A673 (cell line): ENCODE measurements around the gene NPRL2. TPM values are rescaled to one million over a fixed set of nuclear protein-coding genes. Genes with fewer than 3 reads are reported as not detected.
A peak's percentile ranks its signal among the peaks of the same experiment; 100 is the strongest.

ENCODE experiments used
- BruUV-seq: library from RNA; stranded (reverse); fragments of 400-500 nt; replicated peaks from 2 replicates; lab custom pipeline; 2021; lab: Mats Ljungman, UMichigan
- CTCF ChIA-PET: fragments of 300-600 bp; sonication (Branson Sonifier 250); formaldehyde crosslinking; loops from one replicate; lab custom pipeline; 2022; ENCODE audit warnings: antibody characterized with exemption; lab: Charles Lee
- POLR2A ChIA-PET: fragments of 300-600 bp; sonication (Branson Sonifier 250); formaldehyde crosslinking; loops from one replicate; lab custom pipeline; 2022; ENCODE audit warnings: antibody characterized with exemption; ENCODE audit not compliant: low non-redundant PET; lab: Charles Lee
- DNase-seq: peaks from one replicate; pipeline ENCODE4 v3.0.0-alpha.2; 2015; ENCODE audit warnings: low spot score
- H3K27ac ChIP-seq: fragments of 200-600 bp; sonication (generic); 2 replicates; pipeline ENCODE4 v1.5.1; 2016; ENCODE audit warnings: mixed run types, low read depth, mild to moderate bottlenecking, mixed read lengths, antibody characterized with exemption, low read length; ENCODE audit not compliant: poor library complexity, severe bottlenecking
- H3K27me3 ChIP-seq: fragments of 200-600 bp; sonication (generic); replicated peaks from 2 replicates; pipeline ENCODE4 v1.6.1; 2017; ENCODE audit warnings: mixed run types, low read depth, mild to moderate bottlenecking, mixed read lengths, antibody characterized with exemption, low read length; ENCODE audit not compliant: insufficient read depth, poor library complexity
- H3K36me3 ChIP-seq: fragments of 200-600 bp; sonication (generic); 2 replicates; pipeline ENCODE4 v1.6.1; 2016; ENCODE audit warnings: mixed run types, mild to moderate bottlenecking, mixed read lengths, antibody characterized with exemption, low read length; ENCODE audit not compliant: insufficient read depth, poor library complexity, severe bottlenecking
- H3K4me1 ChIP-seq: fragments of 200-600 bp; sonication (generic); 2 replicates; pipeline ENCODE4 v1.6.1; 2017; ENCODE audit warnings: mixed run types, mild to moderate bottlenecking, mixed read lengths, antibody characterized with exemption, low read length; ENCODE audit not compliant: insufficient read depth, poor library complexity, severe bottlenecking
- H3K4me3 ChIP-seq: fragments of 200-600 bp; sonication (generic); 2 replicates; pipeline ENCODE4 v1.5.1; 2016; ENCODE audit warnings: low read depth, mixed run types, mild to moderate bottlenecking, mixed read lengths, low read length; ENCODE audit not compliant: poor library complexity, severe bottlenecking
- H3K9me3 ChIP-seq: fragments of 200-600 bp; sonication (generic); 2 replicates; pipeline ENCODE4 v1.6.1; 2016; ENCODE audit warnings: mixed run types, low read depth, mild to moderate bottlenecking, mixed read lengths, antibody characterized with exemption, low read length; ENCODE audit not compliant: poor library complexity, severe bottlenecking
- EZH2 ChIP-seq: fragments of 200-600 bp; sonication (generic); IDR thresholded peaks from 2 replicates; pipeline ENCODE4 v1.6.1; 2017; ENCODE audit warnings: borderline replicate concordance, low read depth, mild to moderate bottlenecking, mixed read lengths, antibody characterized with exemption, low read length; ENCODE audit not compliant: poor library complexity, severe bottlenecking
- intact Hi-C: fragments of 100-400 bp; cut with micrococcal nuclease; formaldehyde crosslinking; loops from one replicate; pipeline ENCODE4 v1.10.0; 2022; ENCODE audit not compliant: unreplicated experiment
- total RNA-seq: library from RNA; stranded (reverse); gene quantifications from 2 replicates; pipeline ENCODE4 v1.2.3, GENCODE V29; 2021
- TF ChIP-seq, protein P1 (sequence below): fragments of 300-800, 200-600 bp; sonication (generic); conservative IDR thresholded peaks from 2 replicates; pipeline ENCODE4 v1.5.1; 2017; ENCODE audit warnings: low read depth, mild to moderate bottlenecking, antibody characterized with exemption, low read length, moderate library complexity, mixed read lengths

The NPRL2 gene
- total RNA-seq, 1 experiment from 2014 or later = 16.0 TPM

DNA sequence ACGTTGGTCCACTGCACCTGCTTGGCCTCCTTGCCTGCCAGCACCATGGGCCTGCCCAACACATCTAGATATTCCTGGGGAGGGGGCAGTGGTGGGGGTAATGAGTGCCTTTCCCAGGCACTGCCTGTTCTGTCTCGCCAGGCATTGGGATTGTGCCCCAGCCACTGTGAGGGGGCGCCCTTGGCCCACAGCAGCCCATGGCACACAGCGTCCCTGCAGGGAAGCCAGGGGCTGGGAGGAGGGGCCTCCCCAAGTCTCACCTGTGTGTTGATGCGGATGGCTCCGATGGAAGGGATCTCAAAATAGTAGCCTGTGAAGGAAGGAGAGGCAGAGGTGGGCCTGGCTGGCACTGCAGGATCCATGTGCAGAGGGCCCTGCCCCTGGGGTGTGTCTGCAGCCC lies 27.4 kb upstream of the NPRL2 start:
- H3K27ac ChIP-seq = no peak overlapping the region
- intact Hi-C loops = no loop called here
- no peak overlapping the region for H3K4me3 ChIP-seq
- H3K27me3 ChIP-seq = no peaks in the 10 kb centered on the region
- H3K4me1 ChIP-seq = no peaks in the 10 kb centered on the region
- no peaks in the 10 kb centered on the region for H3K9me3 ChIP-seq
- no peaks in the 10 kb centered on the region for H3K36me3 ChIP-seq
- ChIA-PET CTCF (no interaction called here), POLR2A (no interaction called here)
- no peak for DNase-seq
- TF ChIP-seq EZH2 = no peak
- TF ChIP-seq, protein P1, sequence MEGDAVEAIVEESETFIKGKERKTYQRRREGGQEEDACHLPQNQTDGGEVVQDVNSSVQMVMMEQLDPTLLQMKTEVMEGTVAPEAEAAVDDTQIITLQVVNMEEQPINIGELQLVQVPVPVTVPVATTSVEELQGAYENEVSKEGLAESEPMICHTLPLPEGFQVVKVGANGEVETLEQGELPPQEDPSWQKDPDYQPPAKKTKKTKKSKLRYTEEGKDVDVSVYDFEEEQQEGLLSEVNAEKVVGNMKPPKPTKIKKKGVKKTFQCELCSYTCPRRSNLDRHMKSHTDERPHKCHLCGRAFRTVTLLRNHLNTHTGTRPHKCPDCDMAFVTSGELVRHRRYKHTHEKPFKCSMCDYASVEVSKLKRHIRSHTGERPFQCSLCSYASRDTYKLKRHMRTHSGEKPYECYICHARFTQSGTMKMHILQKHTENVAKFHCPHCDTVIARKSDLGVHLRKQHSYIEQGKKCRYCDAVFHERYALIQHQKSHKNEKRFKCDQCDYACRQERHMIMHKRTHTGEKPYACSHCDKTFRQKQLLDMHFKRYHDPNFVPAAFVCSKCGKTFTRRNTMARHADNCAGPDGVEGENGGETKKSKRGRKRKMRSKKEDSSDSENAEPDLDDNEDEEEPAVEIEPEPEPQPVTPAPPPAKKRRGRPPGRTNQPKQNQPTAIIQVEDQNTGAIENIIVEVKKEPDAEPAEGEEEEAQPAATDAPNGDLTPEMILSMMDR = no peak
- no TSS peak for BruUV-seq

DNA sequence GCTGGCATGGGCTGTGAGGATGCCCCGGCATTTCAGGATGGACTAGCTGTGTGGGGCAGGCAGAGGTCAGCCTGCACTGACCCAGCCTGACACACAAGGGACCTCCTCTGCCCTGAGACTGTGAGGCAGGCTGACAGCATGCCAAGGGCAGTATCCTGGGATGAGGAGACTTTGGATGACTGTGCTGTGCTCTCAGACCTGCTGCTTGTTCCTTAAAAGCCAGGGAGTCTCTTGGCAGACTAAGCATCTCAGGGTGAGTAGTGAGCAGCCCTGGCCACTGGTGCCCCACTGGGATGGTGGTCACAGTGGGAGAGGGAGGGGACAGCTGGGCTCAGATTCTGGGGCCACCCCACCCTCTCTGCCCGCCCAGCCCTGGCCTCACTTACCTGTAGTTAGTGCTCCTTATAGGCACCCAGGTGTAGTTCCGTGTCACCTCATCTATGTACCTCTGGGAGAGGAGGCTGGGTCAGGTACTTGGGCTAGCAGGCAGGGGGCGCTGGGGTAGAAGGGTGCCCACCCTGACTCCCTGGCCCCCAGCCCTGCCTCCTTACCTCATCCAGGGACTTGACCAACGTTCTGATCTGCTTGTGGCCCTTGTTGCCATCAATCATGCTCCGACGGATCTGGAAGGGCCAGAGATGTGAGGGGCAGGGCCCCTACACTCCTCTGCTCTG lies 24.8 kb upstream of the NPRL2 start:
- H3K4me1 ChIP-seq = no peaks in the 10 kb centered on the region
- no peak overlapping the region for H3K4me3 ChIP-seq
- no peaks in the 10 kb centered on the region for H3K36me3 ChIP-seq
- no peak for TF ChIP-seq EZH2
- TF ChIP-seq, protein P1 = 0 out of 2 replicates have a peak, but pooled peaks have one; percentile 34
- H3K27ac ChIP-seq = no peak overlapping the region
- no peak for DNase-seq
- no peaks in the 10 kb centered on the region for H3K27me3 ChIP-seq
- intact Hi-C loops = no loop called here
- BruUV-seq = no TSS peak
- POLR2A ChIA-PET = no interaction called here
- CTCF ChIA-PET = no interaction called here
- no peaks in the 10 kb centered on the region for H3K9me3 ChIP-seq

DNA sequence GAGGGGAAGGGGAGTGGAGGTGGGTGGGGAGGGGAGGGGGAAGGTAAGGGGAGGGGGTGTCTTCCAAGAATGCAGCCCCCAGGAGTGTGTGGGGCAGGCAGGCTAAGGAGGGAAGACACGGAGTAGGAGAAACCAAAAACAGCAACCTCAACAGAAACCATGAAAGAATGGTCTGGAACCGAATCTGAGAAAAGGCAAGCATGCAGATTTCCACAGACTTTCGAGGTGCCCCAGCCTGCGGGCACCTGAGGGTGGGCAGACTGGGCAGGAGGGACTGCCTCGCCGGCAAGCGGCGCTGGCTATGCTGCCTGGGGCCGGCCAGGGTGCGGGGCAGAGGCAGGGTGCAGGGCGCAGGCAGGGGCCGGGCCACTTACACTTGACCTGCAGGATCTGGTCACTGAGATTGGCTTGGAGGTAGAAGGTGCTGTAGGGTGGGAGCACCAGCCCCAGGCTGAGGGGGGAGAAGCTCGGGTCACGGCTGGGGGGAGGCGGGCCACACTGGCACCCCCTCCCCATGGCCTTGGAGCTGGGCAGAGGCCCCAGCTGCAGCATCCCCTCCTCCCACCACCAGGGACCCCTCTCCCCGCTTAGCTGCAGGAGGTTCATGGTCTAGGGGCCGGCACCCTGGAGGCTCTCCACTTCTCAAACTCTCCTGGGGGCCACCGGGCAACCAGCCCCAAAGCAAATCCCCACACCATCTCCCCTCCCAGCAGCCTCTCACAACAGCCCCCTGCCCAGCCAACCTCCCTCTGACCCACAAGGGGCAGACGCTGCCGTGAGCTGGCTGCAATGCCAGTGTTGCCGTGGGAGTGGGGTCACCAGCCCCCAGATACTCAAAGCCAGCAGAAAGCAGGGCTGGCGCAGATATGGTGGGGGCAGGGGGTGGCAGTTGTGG lies 24.0 kb upstream of the NPRL2 start:
- Histone ChIP-seq H3K27me3 (no peaks in the 10 kb centered on the region), H3K9me3 (no peaks in the 10 kb centered on the region), H3K36me3 (no peaks in the 10 kb centered on the region), H3K4me1 (no peaks in the 10 kb centered on the region), H3K27ac (no peak overlapping the region), H3K4me3 (no peak overlapping the region)
- BruUV-seq = no TSS peak
- POLR2A ChIA-PET = no interaction called here
- no peak for TF ChIP-seq EZH2
- TF ChIP-seq, protein P1 = no peak
- intact Hi-C loops = loop anchor here (5.0 kb wide), 1 partner anchor 168 kb away; no protein-coding TSS in a partner anchor
- no peak for DNase-seq
- CTCF ChIA-PET = no interaction called here
